Thyroid gland (tissue), 4 donors: ENCODE results near the gene HUS1. TPM values are rescaled to one million over a fixed set of nuclear protein-coding genes. Genes with fewer than 3 reads are reported as not detected.

ENCODE experiments used
- DNase-seq, 2 donors: peaks; one replicate each; pipeline ENCODE4 v3.0.0-alpha.2; 2019
- H3K27ac ChIP-seq, 3 donors: fragments of 200-600 bp; sonication (generic); 1 replicate in 2 of 3; 2 replicates in 1 of 3; pipeline ENCODE4 v1.5.1; 2016 to 2019; ENCODE audit warnings: mild to moderate bottlenecking in 1 of 3, moderate library complexity in 1 of 3
- H3K27me3 ChIP-seq: fragments of 200-600 bp; sonication (generic); one replicate; pipeline ENCODE4 v1.5.1; 2019
- H3K36me3 ChIP-seq, 2 donors: fragments of 200-600 bp; sonication (generic); one replicate each; pipeline ENCODE4 v1.5.1; 2016 to 2019
- H3K4me1 ChIP-seq, 2 donors: fragments of 200-600 bp; sonication (generic); one replicate each; pipeline ENCODE4 v1.5.1; 2017 to 2019
- H3K4me3 ChIP-seq, 3 donors: fragments of 200-600 bp; sonication (generic); replicated peaks in 1 of 3; 1 replicate in 2 of 3; 2 replicates in 1 of 3; pipeline ENCODE4 v1.5.1; 2016; ENCODE audit warnings: mild to moderate bottlenecking in 1 of 3
- H3K9me3 ChIP-seq: fragments of 200-600 bp; sonication (generic); one replicate; pipeline ENCODE4 v1.5.1; 2017
- POLR2A ChIP-seq, 2 donors: fragments of 450-650 bp; IDR thresholded peaks; one replicate each; pipeline ENCODE4 v1.6.1; 2017; ENCODE audit warnings: antibody characterized with exemption in 2 of 2, mild to moderate bottlenecking in 2 of 2, moderate library complexity in 1 of 2
- WGBS, 2 donors: methylation state at CpG; one replicate each; pipeline ENCODE4 v1.1.5; 2017; 5-methylcytosine and 5-hydroxymethylcytosine counted together
- intact Hi-C: fragments of 100-400 bp; cut with DNase I; formaldehyde crosslinking; loops from one replicate; pipeline ENCODE4 v1.15.1; 2023
- total RNA-seq, 4 donors: library from RNA; depleted of rRNA; stranded (reverse); fragments of >200 nt; gene quantifications; one replicate each; pipeline ENCODE4 v1.2.3, GENCODE V29; 2016
- TF ChIP-seq, protein P1 (sequence below), 6 experiments: fragments of 200-600 bp in 3 of 6; fragments of 450-650 bp in 3 of 6; sonication (generic) in 3 of 6; IDR thresholded peaks; one replicate each; pipeline ENCODE4 v1.5.1; 2016 to 2019; ENCODE audit warnings: antibody characterized with exemption in 6 of 6, mild to moderate bottlenecking in 2 of 6, inconsistent platforms in 1 of 6, moderate library complexity in 1 of 6

The HUS1 gene
- total RNA-seq, 4 donors from 2014 or later: 32.1 to 83.8 (median 39.8) TPM

GRCh38 chr7:47951374-47951773 lies 28.0 kb downstream of the HUS1 start:
- H3K36me3 ChIP-seq: peaks cover 7 to 8% of the 10 kb centered on the region in 2 donors
- H3K27me3 ChIP-seq: no peaks in the 10 kb centered on the region
- no peak for DNase-seq

GRCh38 chr7:47950714-47951113 lies 28.7 kb downstream of the HUS1 start:
- no peak for DNase-seq
- TF ChIP-seq POLR2A (IDR thresholded peaks at IDR 0.05): no peak
- TF ChIP-seq, protein P1, sequence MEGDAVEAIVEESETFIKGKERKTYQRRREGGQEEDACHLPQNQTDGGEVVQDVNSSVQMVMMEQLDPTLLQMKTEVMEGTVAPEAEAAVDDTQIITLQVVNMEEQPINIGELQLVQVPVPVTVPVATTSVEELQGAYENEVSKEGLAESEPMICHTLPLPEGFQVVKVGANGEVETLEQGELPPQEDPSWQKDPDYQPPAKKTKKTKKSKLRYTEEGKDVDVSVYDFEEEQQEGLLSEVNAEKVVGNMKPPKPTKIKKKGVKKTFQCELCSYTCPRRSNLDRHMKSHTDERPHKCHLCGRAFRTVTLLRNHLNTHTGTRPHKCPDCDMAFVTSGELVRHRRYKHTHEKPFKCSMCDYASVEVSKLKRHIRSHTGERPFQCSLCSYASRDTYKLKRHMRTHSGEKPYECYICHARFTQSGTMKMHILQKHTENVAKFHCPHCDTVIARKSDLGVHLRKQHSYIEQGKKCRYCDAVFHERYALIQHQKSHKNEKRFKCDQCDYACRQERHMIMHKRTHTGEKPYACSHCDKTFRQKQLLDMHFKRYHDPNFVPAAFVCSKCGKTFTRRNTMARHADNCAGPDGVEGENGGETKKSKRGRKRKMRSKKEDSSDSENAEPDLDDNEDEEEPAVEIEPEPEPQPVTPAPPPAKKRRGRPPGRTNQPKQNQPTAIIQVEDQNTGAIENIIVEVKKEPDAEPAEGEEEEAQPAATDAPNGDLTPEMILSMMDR (IDR thresholded peaks at IDR 0.05): no peak
- Histone ChIP-seq H3K4me1 (no peaks in the 10 kb centered on the region), H3K27me3 (no peaks in the 10 kb centered on the region), H3K27ac (no peak overlapping the region), H3K9me3 (no peaks in the 10 kb centered on the region), H3K36me3 (peaks cover 7 to 8% of the 10 kb centered on the region in 2 donors), H3K4me3 (no peak overlapping the region)
- intact Hi-C loops: no loop called here
- WGBS, 2 donors: 54 to 64% methylated on average over 11 of the region's 11 CpGs

More at GRCh38 chr7:47951374-47951773, 28.0 kb downstream of the HUS1 start:
- TF ChIP-seq, protein P1 (IDR thresholded peaks at IDR 0.05): no peak
- no peak for TF ChIP-seq POLR2A (IDR thresholded peaks at IDR 0.05)
- no peaks in the 10 kb centered on the region for H3K9me3 ChIP-seq
- no peak overlapping the region for H3K27ac ChIP-seq
- no peak overlapping the region for H3K4me3 ChIP-seq
- intact Hi-C loops: no loop called here
- H3K4me1 ChIP-seq: no peaks in the 10 kb centered on the region

GRCh38 chr7:47949703-47950102 lies 29.7 kb downstream of the HUS1 start:
- Histone ChIP-seq H3K36me3 (peaks cover 2 to 5% of the 10 kb centered on the region in 2 donors), H3K27ac (no peak overlapping the region), H3K27me3 (no peaks in the 10 kb centered on the region), H3K9me3 (no peaks in the 10 kb centered on the region), H3K4me3 (no peak overlapping the region), H3K4me1 (no peaks in the 10 kb centered on the region)
- intact Hi-C loops: no loop called here
- DNase-seq: no peak
- 80 to 88% methylated on average over 4 of the region's 4 CpGs for WGBS, 2 donors
- TF ChIP-seq POLR2A (IDR thresholded peaks at IDR 0.05): no peak
- TF ChIP-seq, protein P1 (IDR thresholded peaks at IDR 0.05): no peak

- intact Hi-C loops: no loop called here
- WGBS, 2 donors: 77 to 85% methylated on average over 7 of the region's 7 CpGs
- H3K27ac ChIP-seq: peak within 1 kb of the TSS in 2 of 3 donors; percentile 1 to 53
- no peaks in the 10 kb centered on the region for H3K4me1 ChIP-seq
- no peaks in the 10 kb centered on the region for H3K9me3 ChIP-seq
- H3K4me3 ChIP-seq: no peak within 1 kb of the TSS
- TF ChIP-seq, protein P1 (IDR thresholded peaks at IDR 0.05): no peak
- TF ChIP-seq POLR2A (IDR thresholded peaks at IDR 0.05): no peak
- H3K36me3 ChIP-seq: no peaks in the 10 kb centered on the region
- H3K27me3 ChIP-seq: no peaks in the 10 kb centered on the region
- DNase-seq: no peak
These were observed 31.1 kb downstream of the HUS1 start, which contains the start of gene PKD1L1 for GRCh38 chr7:47948141-47948790. Gene PKD1L1, minus strand, starts transcription at chr7:47948466. Its CDS starts 26 bp downstream, at chr7:47948440.

DNA sequence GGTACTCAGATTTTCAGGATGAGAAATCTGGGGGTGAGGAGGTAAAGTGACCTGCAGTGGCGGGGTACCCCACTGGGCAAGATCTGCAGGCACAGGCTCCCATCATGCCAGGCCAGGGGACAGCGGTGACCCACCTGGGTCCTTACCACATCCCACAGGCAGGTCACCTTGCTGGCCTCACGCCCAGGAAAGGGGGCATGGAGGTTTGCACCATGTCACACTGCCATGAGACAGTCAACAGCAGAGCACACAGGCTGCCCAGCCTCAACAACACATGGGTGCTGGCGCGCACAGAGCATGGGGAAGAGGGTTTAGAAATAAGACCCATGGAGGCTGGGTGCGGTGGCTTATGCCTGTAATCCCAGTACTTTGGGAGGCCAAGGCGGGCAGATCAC lies 32.1 kb downstream of the HUS1 start:
- H3K4me3 ChIP-seq: no peak overlapping the region
- intact Hi-C loops: no loop called here
- 93 to 96% methylated on average over 7 of the region's 7 CpGs for WGBS, 2 donors
- no peaks in the 10 kb centered on the region for H3K4me1 ChIP-seq
- H3K27ac ChIP-seq: peak overlapping the region in 2 of 3 donors; percentile 1 to 53
- no peaks in the 10 kb centered on the region for H3K36me3 ChIP-seq
- no peaks in the 10 kb centered on the region for H3K27me3 ChIP-seq
- no peak for DNase-seq
- TF ChIP-seq, protein P1 (IDR thresholded peaks at IDR 0.05): no peak
- TF ChIP-seq POLR2A (IDR thresholded peaks at IDR 0.05): no peak
- no peaks in the 10 kb centered on the region for H3K9me3 ChIP-seq
